GM18951 (cell line): ENCODE data around the gene BMPR1A.

Experiments
- POLR2A ChIP-seq: IDR thresholded peaks from 4 replicates; pipeline ENCODE4 v1.6.1; 2011; ENCODE audit warnings: mild to moderate bottlenecking; ENCODE audit not compliant: insufficient read length, insufficient read depth; ENCODE audit errors: extremely low read depth
- in situ Hi-C: fragments of 300-500 bp; cut with MboI; formaldehyde crosslinking; loops from one replicate; pipeline ENCODE4 v1.12.0; 2022; ENCODE audit warnings: low sequenced_read_pairs, mixed read lengths, inconsistent platforms; ENCODE audit not compliant: unreplicated experiment

Gene BMPR1A

GRCh38 chr10:86758189-86759072 is 2.0 kb downstream of the BMPR1A start:
- no peak for TF ChIP-seq POLR2A
- in situ Hi-C loops = no loop called here

DNA sequence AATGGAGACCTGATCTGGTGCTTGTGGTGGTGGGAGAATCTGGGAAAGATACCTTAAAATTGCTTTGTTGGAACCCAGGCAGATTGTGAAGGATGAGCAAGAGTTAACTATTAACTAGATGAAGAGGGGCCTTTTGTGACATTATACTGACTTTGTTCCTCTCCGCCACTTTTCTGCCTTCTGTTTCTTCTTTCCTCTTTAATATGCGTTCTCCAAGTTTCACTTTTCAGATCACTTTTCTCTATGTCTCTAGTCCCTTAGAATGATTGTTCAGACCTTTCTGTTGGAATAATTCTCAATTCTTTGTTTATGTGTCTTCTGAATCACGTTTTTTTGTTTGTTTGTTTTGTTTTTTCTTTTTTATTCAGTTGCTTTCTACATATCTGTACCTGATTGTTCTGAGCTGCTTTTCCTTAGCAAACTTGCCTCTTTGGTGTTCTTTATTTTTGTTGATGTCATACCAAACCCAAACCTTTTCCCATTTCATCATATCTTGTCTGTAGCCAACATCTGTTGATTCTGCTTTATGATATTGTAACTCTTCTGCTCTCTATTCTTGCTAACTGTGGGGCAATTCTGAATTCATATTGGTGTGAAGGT is 2.8 kb downstream of the BMPR1A start:
- in situ Hi-C loops = no loop called here
- TF ChIP-seq POLR2A = no peak

- in situ Hi-C loops = no loop called here
- no peak for TF ChIP-seq POLR2A
Observed at GRCh38 chr10:86763404-86763803, 7.0 kb downstream of the BMPR1A start.

DNA sequence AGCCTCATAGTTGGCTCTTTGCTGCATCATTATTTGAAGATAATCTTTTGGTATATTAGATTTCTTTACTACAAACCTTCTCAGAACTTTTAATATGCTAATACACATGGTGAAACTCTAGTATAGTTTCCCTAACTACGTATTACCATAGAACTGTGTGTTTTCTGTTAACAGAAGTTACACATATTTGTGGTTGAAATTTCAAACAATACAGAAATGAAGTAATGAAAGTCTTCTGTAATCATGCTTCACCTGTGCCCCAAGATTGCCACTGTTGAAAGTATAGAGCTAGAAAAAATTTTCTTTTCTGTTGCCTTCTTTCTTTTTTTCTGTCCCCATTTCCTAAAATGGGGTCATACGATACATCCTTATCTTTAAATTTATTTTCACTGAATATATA is 9.1 kb downstream of the BMPR1A start:
- no peak for TF ChIP-seq POLR2A
- in situ Hi-C loops = no loop called here

DNA sequence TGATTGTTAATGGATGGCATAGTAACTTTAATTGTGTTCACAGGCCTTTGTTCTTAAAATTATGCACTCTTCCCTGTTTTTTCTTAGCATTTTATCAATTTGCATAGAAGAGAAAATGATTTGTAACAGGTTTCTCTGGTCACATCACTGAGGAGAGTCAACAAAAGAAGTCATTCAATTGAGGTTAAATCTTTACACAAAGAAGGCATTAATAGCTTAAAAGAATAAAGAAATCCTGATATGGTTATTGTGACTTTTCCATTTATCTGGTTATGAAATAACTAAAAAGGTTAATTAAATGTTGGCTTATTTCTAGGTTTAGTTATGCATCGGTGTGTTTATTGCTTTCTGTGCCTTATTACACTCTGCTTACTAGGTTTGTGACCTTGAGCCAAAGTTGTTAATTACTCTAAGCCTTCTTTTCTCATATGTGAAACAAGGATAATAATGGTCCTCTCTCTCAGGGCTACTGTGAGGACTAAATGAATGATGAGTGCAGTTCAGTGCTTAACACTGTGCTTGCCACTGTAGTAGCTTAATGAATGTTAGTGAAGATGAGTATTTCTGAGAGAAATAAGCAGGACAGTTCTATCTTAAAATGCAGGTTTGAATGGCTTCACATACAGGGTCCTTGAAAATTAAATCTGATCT is 12.1 kb downstream of the BMPR1A start:
- no peak for TF ChIP-seq POLR2A
- in situ Hi-C loops = no loop called here

DNA sequence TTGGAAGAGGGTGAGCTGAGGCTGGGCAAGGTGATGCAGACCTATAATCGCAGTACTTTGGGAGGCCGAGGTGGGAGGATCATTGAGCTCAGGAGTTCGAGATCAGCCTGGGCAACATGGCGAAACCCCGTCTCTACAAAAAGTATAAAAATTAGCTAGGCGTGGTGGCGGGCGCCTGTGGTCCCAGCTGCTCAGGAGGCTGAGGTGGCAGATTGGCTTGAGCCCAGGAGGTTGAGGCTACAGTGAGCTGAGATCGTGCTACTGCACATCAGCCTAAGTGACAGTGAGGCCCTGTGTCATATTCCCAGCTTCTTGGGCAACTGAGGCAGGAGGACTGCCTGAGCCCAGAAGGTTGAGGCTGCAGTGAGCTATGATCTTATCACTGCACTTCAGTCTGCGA is 13.6 kb downstream of the BMPR1A start:
- no peak for TF ChIP-seq POLR2A
- in situ Hi-C loops = no loop called here

GRCh38 chr10:86770412-86770960 is 14.1 kb downstream of the BMPR1A start:
- no peak for TF ChIP-seq POLR2A
- in situ Hi-C loops = no loop called here

DNA sequence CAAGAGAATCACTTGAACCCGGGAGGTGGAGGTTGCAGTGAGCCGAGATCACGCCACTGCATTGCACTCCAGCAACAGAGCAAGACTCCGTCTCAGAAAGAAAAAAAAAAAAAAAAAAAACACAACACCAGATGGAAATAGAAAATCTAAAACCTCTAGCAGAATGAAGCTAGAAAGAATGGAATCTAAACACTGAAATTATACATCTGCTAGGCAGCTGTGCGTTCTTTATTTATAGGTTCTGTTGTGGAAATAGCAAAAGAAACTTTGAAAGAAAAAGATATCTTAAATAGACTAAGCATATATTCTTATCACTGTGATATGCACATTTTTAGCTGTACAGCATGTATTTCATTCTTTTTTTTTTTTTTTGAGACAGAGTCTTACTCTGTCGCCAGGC is 17.1 kb downstream of the BMPR1A start:
- in situ Hi-C loops = no loop called here
- no peak for TF ChIP-seq POLR2A

DNA sequence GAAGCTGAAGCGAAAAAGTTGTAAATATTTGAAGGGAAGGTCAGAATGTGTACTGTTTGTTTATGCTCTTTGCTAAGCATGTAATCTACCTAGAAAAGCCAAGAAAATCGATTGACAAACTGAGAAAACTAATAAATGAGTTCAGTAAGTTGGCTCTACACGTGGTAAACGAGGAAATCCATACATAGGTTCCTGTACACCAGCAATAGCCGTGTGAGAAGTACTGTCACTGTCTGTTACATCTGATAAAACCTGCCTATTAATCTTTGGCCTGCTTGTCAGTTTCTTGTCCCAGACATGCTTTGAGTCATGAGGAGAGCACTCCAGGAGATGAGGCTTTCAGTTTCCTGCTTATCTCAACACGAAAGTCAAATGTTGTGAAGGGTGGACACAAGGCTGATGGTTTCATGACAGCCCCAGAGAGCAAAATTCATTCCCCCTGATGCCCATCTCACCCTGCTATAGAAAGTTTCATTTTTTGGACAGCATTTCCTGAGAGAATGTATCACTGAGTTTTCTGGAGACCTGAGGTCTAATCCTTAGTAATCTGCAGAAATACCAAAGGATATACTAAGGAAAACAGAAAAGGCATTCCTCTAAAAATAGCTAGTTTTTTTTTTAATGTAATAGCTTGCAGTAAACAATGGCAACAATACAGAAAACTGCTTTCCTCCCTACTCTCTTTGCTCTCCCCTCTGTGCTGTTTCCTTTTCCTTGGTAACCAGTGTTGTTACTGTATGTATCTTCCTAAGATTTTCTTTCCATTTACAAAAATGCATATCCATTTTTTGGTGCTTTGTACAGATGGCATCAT is 18.8 kb downstream of the BMPR1A start:
- in situ Hi-C loops = no loop called here
- no peak for TF ChIP-seq POLR2A

DNA sequence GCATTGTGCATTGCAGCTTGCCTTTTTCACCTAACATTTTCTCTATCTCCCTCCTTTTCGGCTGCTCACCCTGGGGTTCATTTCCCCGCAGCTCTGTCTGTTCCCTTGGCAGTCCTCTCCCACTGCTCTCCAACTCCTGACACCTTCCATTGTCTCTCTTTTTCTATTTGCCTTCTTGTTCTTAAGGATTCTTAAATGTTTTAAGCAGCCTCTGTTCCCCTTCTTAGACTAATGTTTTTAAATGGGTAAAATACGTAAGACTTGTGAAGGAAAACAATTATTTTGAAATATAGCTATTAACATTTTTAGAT is 19.4 kb downstream of the BMPR1A start:
- in situ Hi-C loops = no loop called here
- no peak for TF ChIP-seq POLR2A

- in situ Hi-C loops = no loop called here
Observed at GRCh38 chr10:86779220-86780017, 23.0 kb downstream of the BMPR1A start.

More at GRCh38 chr10:86779220-86780017, 23.0 kb downstream of the BMPR1A start:
- no peak for TF ChIP-seq POLR2A
